GM12801 (cell line): ENCODE measurements around the gene TSHZ3.

ENCODE experiments used
- CTCF ChIP-seq: IDR thresholded peaks from one replicate; pipeline ENCODE4 v1.5.1; 2011; ENCODE audit warnings: control low read depth; ENCODE audit not compliant: insufficient read length; ENCODE audit errors: extremely low read depth

The TSHZ3 gene

DNA sequence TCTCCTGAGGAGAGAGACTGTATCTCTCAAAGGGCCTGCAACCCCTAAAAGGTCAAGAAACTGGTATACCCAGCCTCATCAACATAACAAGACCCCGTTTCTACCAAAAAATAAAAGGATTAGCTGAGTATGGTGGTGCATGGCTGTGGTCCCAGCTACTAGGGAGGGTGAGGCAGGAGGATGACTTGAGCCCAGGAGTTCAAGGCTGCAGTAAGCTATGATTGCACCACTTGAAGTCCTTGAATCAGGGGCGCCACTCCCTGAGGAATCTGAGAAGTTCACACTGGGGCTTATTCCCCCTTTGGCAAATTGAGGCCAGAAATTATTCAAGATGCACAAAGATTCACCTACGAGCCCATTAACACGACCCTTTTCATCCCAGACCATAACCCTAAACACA, 83.0 kb downstream of the TSHZ3 start:
- TF ChIP-seq CTCF = no peak

DNA sequence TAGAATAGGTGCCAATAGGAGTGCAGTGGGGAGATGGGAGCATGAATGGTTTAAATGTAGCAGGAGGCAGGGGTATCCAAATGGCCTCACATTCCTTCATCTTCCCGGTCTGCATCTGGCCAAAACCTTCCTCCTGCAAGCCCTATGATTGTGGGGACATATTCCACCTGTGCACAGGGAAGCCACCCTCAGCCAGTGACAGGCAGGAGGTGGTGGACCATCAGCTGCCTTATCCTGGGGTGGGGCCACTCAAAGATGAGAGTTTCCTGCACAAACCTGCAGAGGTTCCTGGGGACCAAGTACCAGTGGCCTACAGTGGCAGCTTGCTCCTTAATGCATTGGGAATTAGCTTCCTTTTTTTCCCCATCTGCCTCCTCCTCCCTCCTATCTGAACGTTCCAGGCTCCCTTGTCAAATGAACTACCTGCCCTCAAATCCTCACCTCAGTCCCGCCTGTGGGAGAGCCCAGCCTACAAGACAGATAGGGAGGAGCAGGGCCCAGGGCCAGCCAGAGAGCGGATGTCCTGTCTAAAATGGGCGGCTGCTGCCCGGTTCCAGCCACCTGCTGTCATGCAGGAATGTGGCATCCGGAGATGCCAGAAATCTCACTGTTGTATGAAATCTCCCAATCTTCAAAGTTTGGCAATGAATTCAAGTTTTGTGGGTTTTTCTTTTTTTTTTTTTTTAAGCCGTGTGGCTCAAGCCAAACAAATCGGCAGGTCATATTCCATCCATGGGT, 85.0 kb downstream of the TSHZ3 start:
- TF ChIP-seq CTCF = no peak

DNA sequence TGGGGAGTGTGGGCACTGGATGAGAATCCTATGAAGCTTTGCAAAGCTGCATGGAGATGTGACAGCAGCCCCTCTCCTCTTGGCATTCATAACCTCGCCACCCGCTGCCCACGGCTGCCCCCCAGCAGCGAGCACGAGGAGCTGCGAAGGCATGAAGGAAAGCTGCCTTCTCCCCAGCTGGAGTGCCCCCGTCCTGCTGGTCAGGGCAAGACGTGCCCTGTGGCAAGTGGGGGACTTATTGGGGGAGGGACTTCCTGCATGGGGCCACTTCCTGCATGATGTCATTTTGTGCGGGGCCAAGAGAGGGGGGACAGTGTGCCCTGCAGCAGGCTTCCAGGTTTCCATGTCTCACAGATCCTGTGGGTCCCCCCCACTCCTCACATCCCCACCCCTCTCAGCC, 85.9 kb downstream of the TSHZ3 start:
- no peak for TF ChIP-seq CTCF

DNA sequence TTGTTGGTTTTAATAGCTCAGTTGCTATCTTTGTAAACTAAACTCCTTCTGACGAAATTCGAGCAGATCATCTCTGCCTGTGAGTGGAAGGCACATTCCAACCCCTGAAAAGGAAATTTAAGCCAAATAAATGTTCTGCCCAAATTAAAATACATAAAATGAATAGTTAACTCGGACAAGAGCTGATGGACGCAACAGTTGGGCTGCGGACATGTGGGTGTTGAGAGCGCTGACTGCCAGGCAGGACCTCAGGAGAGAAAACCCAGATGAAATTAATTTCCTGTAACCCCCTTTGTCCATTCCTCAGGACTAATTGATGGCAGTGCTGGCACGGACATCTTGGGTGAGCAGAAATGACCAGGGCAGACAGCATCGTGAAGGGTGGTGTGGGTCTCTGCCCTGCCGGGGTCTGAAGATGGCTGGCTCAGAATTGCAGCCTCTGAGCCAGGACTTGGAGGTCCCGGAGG, 86.5 kb downstream of the TSHZ3 start:
- TF ChIP-seq CTCF = no peak

DNA sequence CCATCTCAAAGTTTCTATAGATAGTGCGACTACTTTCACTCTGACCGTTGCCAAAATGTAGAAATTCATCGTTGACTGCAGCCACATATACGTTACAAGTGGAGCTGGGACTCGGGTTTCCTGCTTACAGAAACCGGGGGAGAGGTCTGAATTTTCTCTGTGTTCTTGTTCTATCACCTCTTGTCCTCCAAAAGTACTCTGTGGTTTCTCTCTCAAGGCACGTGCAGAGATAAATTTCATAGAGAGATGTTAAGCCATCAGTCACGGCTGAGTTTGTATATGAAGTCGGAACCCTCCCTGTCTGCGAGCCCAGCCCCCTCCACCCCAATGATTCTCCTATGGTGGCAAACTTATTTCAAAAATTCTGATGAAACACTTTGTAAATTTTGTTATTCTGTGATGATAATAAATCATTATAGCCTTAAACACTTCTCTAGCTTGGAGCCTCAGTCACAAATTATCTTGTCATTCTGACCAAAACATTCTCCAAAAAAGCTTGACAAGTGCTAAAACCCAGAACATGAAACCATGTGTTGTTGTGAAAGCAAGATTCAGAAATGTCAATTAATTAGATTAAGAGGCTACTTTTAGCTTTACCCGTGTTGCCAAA, 87.5 kb downstream of the TSHZ3 start:
- no peak for TF ChIP-seq CTCF

- no peak for TF ChIP-seq CTCF
These were observed 88.1 kb downstream of the TSHZ3 start for GRCh38 chr19:31261019-31261602.

GRCh38 chr19:31260171-31260933, 88.9 kb downstream of the TSHZ3 start:
- TF ChIP-seq CTCF = no peak
